GM19351 (cell line): ENCODE results near the gene TMEM214.

Experiments
- ATAC-seq: cut with Tn5 transposase; IDR thresholded peaks from one replicate; pipeline ENCODE4 v1.9.1; 2021; ENCODE audit warnings: mild to moderate bottlenecking, moderate library complexity; ENCODE audit not compliant: unreplicated experiment

Gene TMEM214

GRCh38 chr2:27009083-27009482 is 23.7 kb upstream of the TMEM214 start:
- ATAC-seq = no peak

- no peak for ATAC-seq
Measured at GRCh38 chr2:27009716-27010115, 23.0 kb upstream of the TMEM214 start.

- no peak for ATAC-seq
Measured at GRCh38 chr2:27010139-27010538, 22.6 kb upstream of the TMEM214 start.

- no peak for ATAC-seq
Measured at GRCh38 chr2:27013738-27014137, 19.0 kb upstream of the TMEM214 start.

GRCh38 chr2:27014771-27015433 is 17.9 kb upstream of the TMEM214 start:
- no peak for ATAC-seq

- ATAC-seq = no peak
Measured at GRCh38 chr2:27016801-27017325, 15.9 kb upstream of the TMEM214 start.

- no peak for ATAC-seq
Measured at GRCh38 chr2:27018142-27018541, 14.6 kb upstream of the TMEM214 start.

- no peak for ATAC-seq
Measured at GRCh38 chr2:27019459-27019858, 13.3 kb upstream of the TMEM214 start.

- ATAC-seq = no peak
Measured at GRCh38 chr2:27019931-27020855, 12.6 kb upstream of the TMEM214 start.

GRCh38 chr2:27021253-27022049 is 11.3 kb upstream of the TMEM214 start:
- ATAC-seq = no peak

- ATAC-seq = no peak
Measured at GRCh38 chr2:27023740-27024139, 9.0 kb upstream of the TMEM214 start.

- ATAC-seq = no peak
Measured at GRCh38 chr2:27024188-27024587, 8.6 kb upstream of the TMEM214 start.

GRCh38 chr2:27024812-27025211 is 8.0 kb upstream of the TMEM214 start:
- no peak for ATAC-seq

- no peak for ATAC-seq
Measured at GRCh38 chr2:27025281-27025800, 7.4 kb upstream of the TMEM214 start.

- no peak for ATAC-seq
Measured at GRCh38 chr2:27025861-27026851, 6.6 kb upstream of the TMEM214 start.

- ATAC-seq = no peak
Measured at GRCh38 chr2:27027211-27027651, 5.5 kb upstream of the TMEM214 start.

GRCh38 chr2:27029051-27029450 is 3.7 kb upstream of the TMEM214 start:
- ATAC-seq = no peak

- no peak for ATAC-seq
Measured at GRCh38 chr2:27033253-27033852, 588 bp downstream of the TMEM214 start.

GRCh38 chr2:27038012-27038411 is 5.2 kb downstream of the TMEM214 start:
- no peak for ATAC-seq
